Gastrocnemius medialis (tissue), 4 donors: ENCODE data around the gene FGFR3. TPM values are rescaled to one million over a fixed set of nuclear protein-coding genes. Genes with fewer than 3 reads are reported as not detected.

Source experiments
- ATAC-seq, 2 donors: fragments of 150-250 bp; one replicate each; pipeline ENCODE4 v1.9.1; 2016
- DNase-seq, 2 donors: peaks; one replicate each; pipeline ENCODE4 v3.0.0-alpha.2; 2019
- H3K27ac ChIP-seq, 4 donors: fragments of 200-600 bp; sonication (generic); 1 replicate in 1 of 4; 2 replicates in 3 of 4; pipeline ENCODE4 v1.5.1; 2016 to 2018; ENCODE audit warnings: mild to moderate bottlenecking in 2 of 4, moderate library complexity in 1 of 4
- H3K27me3 ChIP-seq, 3 donors: fragments of 200-600 bp; sonication (generic) in 2 of 3; 1 replicate in 1 of 3; 2 replicates in 2 of 3; pipeline versions ENCODE4 v1.5.1 to v1.6.0; 2016 to 2019; ENCODE audit warnings: mild to moderate bottlenecking in 1 of 3, moderate library complexity in 1 of 3
- H3K36me3 ChIP-seq, 2 donors: fragments of 200-600 bp; sonication (generic) in 1 of 2; one replicate each; pipeline ENCODE4 v1.5.1; 2017 to 2018
- H3K4me1 ChIP-seq, 2 donors: fragments of 200-600 bp; sonication (generic) in 1 of 2; one replicate each; pipeline ENCODE4 v1.5.1; 2016 to 2017; ENCODE audit warnings: mild to moderate bottlenecking in 2 of 2
- H3K4me3 ChIP-seq, 4 donors: fragments of 200-600 bp; sonication (generic) in 3 of 4; 1 replicate in 1 of 4; 2 replicates in 3 of 4; pipeline ENCODE4 v1.5.1; 2016 to 2019; ENCODE audit warnings: mild to moderate bottlenecking in 2 of 4
- H3K9me3 ChIP-seq, 3 donors: fragments of 200-600 bp; sonication (generic) in 2 of 3; 1 replicate in 1 of 3; 2 replicates in 2 of 3; pipeline ENCODE4 v1.5.1; 2016 to 2019
- POLR2A ChIP-seq, 2 donors: fragments of 450-650 bp; IDR thresholded peaks; one replicate each; pipeline ENCODE4 v1.6.1; 2017; ENCODE audit warnings: antibody characterized with exemption in 2 of 2, mild to moderate bottlenecking in 2 of 2, moderate library complexity in 2 of 2
- in situ Hi-C, 4 donors: fragments of 200-750 bp; cut with MboI; loops; one replicate each; pipeline versions ENCODE4 v1.15.0 to v1.8.0; 2017; ENCODE audit warnings: low sequenced_read_pairs in 4 of 4
- intact Hi-C: fragments of 100-400 bp; cut with DNase I; formaldehyde crosslinking; loops from one replicate; pipeline ENCODE4 v1.15.1; 2023; ENCODE audit warnings: low total_unique reads
- total RNA-seq, 4 donors: library from RNA; depleted of rRNA; stranded (reverse); fragments of >200 nt; gene quantifications; one replicate each; pipeline versions ENCODE4 v1.1.0 to v1.2.3, GENCODE V29; 2016
- TF ChIP-seq, protein P1 (sequence below), 5 experiments: fragments of 450-650 bp in 3 of 5; fragments of 200-600 bp in 2 of 5; sonication (generic) in 2 of 5; IDR thresholded peaks in 4 of 5; conservative IDR thresholded peaks in 1 of 5; 1 replicate in 4 of 5; 2 replicates in 1 of 5; pipeline ENCODE4 v1.5.1; 2016 to 2019; ENCODE audit warnings: antibody characterized with exemption in 5 of 5, mild to moderate bottlenecking in 3 of 5, moderate library complexity in 3 of 5

The FGFR3 gene
- total RNA-seq, 4 donors from 2014 or later = 0.15 to 0.51 (median 0.18) TPM; not detected in 1

DNA sequence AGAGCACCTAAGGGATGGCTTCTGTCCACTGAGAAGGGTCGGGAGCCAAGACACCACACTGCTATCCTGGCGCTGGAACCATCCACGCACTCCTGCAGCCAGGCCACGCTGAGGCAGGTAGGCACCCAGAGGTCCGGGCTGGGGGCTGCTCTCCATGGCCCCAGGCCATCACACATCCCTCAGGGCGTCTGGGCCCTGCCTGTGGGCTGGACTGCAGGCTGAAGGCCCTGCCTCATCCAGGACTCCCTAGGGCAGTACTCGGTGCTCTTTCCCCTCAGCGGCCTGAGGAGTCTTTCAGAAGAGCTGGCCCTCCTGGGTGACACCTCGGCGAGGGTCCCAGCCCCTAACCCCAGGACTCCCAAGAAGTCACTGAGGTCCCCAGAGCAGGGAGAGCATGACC, 17.7 kb downstream of the FGFR3 start:
- intact Hi-C loops (loop anchor here (2.0 to 10.0 kb wide), 2 partner anchors 64 to 84 kb away; no protein-coding TSS in a partner anchor), in situ Hi-C loops (no loop called here)
- no peak for DNase-seq
- no peak overlapping the region for H3K4me3 ChIP-seq
- no peak overlapping the region for H3K27ac ChIP-seq
- H3K4me1 ChIP-seq = peaks cover 3 to 9% of the 10 kb centered on the region in 2 donors
- peaks cover 0 to 28% of the 10 kb centered on the region in 2 donors for H3K36me3 ChIP-seq
- no peak for ATAC-seq
- H3K9me3 ChIP-seq = no peaks in the 10 kb centered on the region
- TF ChIP-seq, protein P1, sequence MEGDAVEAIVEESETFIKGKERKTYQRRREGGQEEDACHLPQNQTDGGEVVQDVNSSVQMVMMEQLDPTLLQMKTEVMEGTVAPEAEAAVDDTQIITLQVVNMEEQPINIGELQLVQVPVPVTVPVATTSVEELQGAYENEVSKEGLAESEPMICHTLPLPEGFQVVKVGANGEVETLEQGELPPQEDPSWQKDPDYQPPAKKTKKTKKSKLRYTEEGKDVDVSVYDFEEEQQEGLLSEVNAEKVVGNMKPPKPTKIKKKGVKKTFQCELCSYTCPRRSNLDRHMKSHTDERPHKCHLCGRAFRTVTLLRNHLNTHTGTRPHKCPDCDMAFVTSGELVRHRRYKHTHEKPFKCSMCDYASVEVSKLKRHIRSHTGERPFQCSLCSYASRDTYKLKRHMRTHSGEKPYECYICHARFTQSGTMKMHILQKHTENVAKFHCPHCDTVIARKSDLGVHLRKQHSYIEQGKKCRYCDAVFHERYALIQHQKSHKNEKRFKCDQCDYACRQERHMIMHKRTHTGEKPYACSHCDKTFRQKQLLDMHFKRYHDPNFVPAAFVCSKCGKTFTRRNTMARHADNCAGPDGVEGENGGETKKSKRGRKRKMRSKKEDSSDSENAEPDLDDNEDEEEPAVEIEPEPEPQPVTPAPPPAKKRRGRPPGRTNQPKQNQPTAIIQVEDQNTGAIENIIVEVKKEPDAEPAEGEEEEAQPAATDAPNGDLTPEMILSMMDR (IDR thresholded peaks at IDR 0.05 in 4 of 5, conservative IDR thresholded peaks at IDR 0.05 in 1 of 5) = no peak
- TF ChIP-seq POLR2A (IDR thresholded peaks at IDR 0.05) = no peak
- no peaks in the 10 kb centered on the region for H3K27me3 ChIP-seq

DNA sequence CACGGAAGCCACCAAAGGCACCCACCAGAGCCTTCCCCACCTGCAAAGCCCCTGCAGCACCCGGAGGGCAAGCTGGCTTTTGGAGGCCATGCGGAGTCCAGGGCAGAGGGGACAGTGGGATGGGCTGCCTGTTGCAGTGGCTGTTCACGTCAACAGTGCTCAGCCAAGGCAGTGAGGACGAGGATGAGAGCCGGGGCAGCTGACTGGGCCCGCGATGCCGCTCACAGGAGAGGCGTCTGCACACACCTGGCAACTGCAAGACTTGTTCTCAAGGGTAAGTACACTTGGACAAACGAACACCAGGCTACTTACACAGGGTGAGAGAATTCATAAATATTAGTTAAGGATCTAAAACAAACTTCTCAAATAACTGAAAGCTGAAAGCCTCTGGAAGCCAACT, 19.6 kb downstream of the FGFR3 start:
- Histone ChIP-seq H3K4me3 (no peak overlapping the region), H3K4me1 (peaks cover 5 to 9% of the 10 kb centered on the region in 2 donors), H3K9me3 (no peaks in the 10 kb centered on the region), H3K36me3 (peaks cover 0 to 46% of the 10 kb centered on the region in 2 donors), H3K27ac (no peak overlapping the region), H3K27me3 (no peaks in the 10 kb centered on the region)
- in situ Hi-C loops (no loop called here), intact Hi-C loops (loop anchor here (10.0 kb wide), 1 partner anchor 82 kb away; no protein-coding TSS in a partner anchor)
- TF ChIP-seq, protein P1 (IDR thresholded peaks at IDR 0.05 in 4 of 5, conservative IDR thresholded peaks at IDR 0.05 in 1 of 5) = no peak
- TF ChIP-seq POLR2A (IDR thresholded peaks at IDR 0.05) = no peak
- ATAC-seq (no peak), DNase-seq (no peak)

DNA sequence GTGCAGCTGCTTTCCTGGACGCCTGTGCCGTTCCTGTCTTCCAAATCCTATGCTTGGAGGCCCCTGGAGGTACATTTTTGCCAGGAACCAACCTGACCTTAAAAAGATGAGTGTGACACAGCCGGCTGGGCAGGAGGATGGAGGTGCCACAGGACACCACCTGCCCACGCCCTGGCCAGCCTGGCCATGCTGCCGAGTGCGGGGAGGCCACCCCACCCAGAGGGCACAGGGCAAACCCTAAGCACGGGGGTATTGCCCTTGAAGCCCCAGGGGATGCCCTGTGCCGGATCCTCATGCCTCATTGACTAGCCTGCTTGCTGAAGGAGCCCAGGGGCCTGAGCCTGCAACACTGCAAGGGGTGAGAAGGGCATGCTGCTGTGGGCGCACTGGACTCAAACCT, 20.1 kb downstream of the FGFR3 start:
- in situ Hi-C loops = no loop called here
- intact Hi-C loops = loop anchor here (10.0 kb wide), 1 partner anchor 82 kb away; no protein-coding TSS in a partner anchor

DNA sequence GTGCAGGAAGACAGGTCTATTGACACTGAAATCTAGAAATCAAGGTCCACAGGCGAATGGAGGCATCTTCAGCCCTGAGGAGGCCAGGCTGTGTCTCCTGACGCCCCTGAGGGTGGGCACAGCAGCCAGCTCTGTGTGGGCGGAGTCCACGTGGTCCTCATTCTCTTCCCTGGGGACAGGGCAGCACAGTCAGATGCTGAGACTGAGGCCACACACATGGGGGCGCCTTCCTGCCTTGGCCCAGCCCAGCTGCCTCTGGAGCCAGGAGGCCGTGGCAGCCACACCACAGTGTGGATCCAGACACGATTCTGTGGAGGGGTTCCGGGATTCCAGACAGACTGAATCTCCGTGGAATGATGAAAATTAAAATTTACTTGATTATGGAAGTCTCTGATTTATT, 20.8 kb downstream of the FGFR3 start:
- ATAC-seq (no peak), DNase-seq (no peak)
- Histone ChIP-seq H3K36me3 (peaks cover 0 to 58% of the 10 kb centered on the region in 2 donors), H3K9me3 (no peaks in the 10 kb centered on the region), H3K4me3 (no peak overlapping the region), H3K4me1 (peaks cover 7 to 10% of the 10 kb centered on the region in 2 donors), H3K27ac (no peak overlapping the region), H3K27me3 (no peaks in the 10 kb centered on the region)
- intact Hi-C loops = loop anchor here (10.0 kb wide), 1 partner anchor 81 kb away; no protein-coding TSS in a partner anchor
- in situ Hi-C loops = no loop called here
- TF ChIP-seq POLR2A (IDR thresholded peaks at IDR 0.05) = no peak
- TF ChIP-seq, protein P1 (IDR thresholded peaks at IDR 0.05 in 4 of 5, conservative IDR thresholded peaks at IDR 0.05 in 1 of 5) = no peak

More for the DNA sequence above, 20.1 kb downstream of the FGFR3 start:
- Histone ChIP-seq H3K4me1 (peaks cover 6 to 7% of the 10 kb centered on the region in 2 donors), H3K27me3 (no peaks in the 10 kb centered on the region), H3K4me3 (no peak overlapping the region), H3K27ac (no peak overlapping the region), H3K36me3 (peaks cover 0 to 51% of the 10 kb centered on the region in 2 donors), H3K9me3 (no peaks in the 10 kb centered on the region)
- no peak for DNase-seq
- TF ChIP-seq, protein P1 (IDR thresholded peaks at IDR 0.05 in 4 of 5, conservative IDR thresholded peaks at IDR 0.05 in 1 of 5) = no peak
- no peak for TF ChIP-seq POLR2A (IDR thresholded peaks at IDR 0.05)
- no peak for ATAC-seq

DNA sequence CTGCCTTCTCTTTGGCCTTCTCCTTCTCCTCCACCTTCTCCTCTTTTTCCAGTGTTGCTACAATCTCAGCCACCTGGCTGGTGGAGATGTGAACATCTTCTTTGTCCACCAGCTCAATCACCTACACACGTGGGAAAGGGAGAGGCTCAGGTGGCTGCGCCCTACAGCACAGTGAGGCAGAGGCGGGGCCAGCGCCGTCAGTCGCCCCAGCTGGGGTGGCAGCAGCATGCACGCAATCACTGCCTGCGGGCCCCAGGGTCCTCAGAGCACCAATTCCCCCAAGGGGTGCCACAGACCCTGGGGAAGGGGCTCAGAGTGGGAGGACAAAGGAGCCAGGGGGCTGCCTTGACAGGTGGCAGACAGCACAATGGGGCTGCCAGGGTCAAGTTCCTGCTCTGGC, 21.4 kb downstream of the FGFR3 start:
- in situ Hi-C loops = no loop called here
- TF ChIP-seq POLR2A (IDR thresholded peaks at IDR 0.05) = no peak
- TF ChIP-seq, protein P1 (IDR thresholded peaks at IDR 0.05 in 4 of 5, conservative IDR thresholded peaks at IDR 0.05 in 1 of 5) = no peak
- Histone ChIP-seq H3K27me3 (no peaks in the 10 kb centered on the region), H3K9me3 (no peaks in the 10 kb centered on the region), H3K27ac (no peak overlapping the region), H3K36me3 (peaks cover 0 to 58% of the 10 kb centered on the region in 2 donors), H3K4me1 (peaks cover 10 to 13% of the 10 kb centered on the region in 2 donors), H3K4me3 (no peak overlapping the region)
- intact Hi-C loops = loop anchor here (10.0 kb wide), 1 partner anchor 80 kb away; no protein-coding TSS in a partner anchor
- ATAC-seq = no peak
- DNase-seq = no peak
